Left lung (tissue), 10 donors: ENCODE results near the gene ADAM19. TPM values are rescaled to one million over a fixed set of nuclear protein-coding genes. Genes with fewer than 3 reads are reported as not detected.

ENCODE experiments used
- ATAC-seq: fragments of 200-7000 bp; cut with Tn5 transposase; one replicate; pipeline ENCODE4 v1.9.1; 2020; ENCODE audit warnings: moderate library complexity
- DNase-seq, 4 donors: peaks; one replicate each; pipeline ENCODE4 v3.0.0-alpha.2; 2013 to 2020
- H3K27ac ChIP-seq, 2 donors: fragments of 200-600 bp; sonication (generic) in 1 of 2; one replicate each; pipeline versions ENCODE4 v1.5.0 to v1.8.0; 2020 to 2021
- H3K27me3 ChIP-seq, 2 donors: fragments of 200-600 bp; sonication (generic) in 1 of 2; one replicate each; pipeline versions ENCODE4 v1.5.0 to v1.8.0; 2020 to 2021
- H3K36me3 ChIP-seq, 2 donors: fragments of 200-600 bp; sonication (generic) in 1 of 2; one replicate each; pipeline versions ENCODE4 v1.5.0 to v1.8.0; 2020 to 2021
- H3K4me1 ChIP-seq, 2 donors: fragments of 200-600 bp; one replicate each; pipeline ENCODE4 v1.8.0; 2021
- H3K4me3 ChIP-seq, 2 donors: fragments of 200-600 bp; sonication (generic) in 1 of 2; one replicate each; pipeline versions ENCODE4 v1.5.0 to v1.8.0; 2020 to 2021; ENCODE audit warnings: mild to moderate bottlenecking in 1 of 2
- H3K9me3 ChIP-seq, 2 donors: fragments of 200-600 bp; sonication (generic) in 1 of 2; one replicate each; pipeline versions ENCODE4 v1.5.0 to v1.8.0; 2020 to 2021
- CTCF ChIP-seq, 2 donors: fragments of 200-600 bp; sonication (generic) in 1 of 2; IDR thresholded peaks; one replicate each; pipeline versions ENCODE4 v1.5.0 to v1.8.0; 2021; ENCODE audit warnings: antibody characterized with exemption in 2 of 2
- intact Hi-C, 2 donors: fragments of 100-400 bp; cut with DNase I; formaldehyde crosslinking; loops; one replicate each; pipeline versions ENCODE4 v1.11.2 to v1.14.2; 2022
- polyA plus RNA-seq, 6 donors: library from polyadenylated mRNA; unstranded; fragments of 120-200 nt; gene quantifications; one replicate each; pipeline ENCODE4 v1.2.1, GENCODE V29; 2013; ENCODE audit not compliant: insufficient read length in 6 of 6
- total RNA-seq, 2 donors: library from RNA; stranded (reverse); fragmentation: NEBNext Ultra II Directional; extraction: Animal tissue kit (Norgen Biotek cat#: 25700); gene quantifications; one replicate each; pipeline ENCODE4 v1.2.1, GENCODE V29; 2021
- donor health status: DM: no; HTN: yes; CAD: no.
- donor health status: DM: no; HTN: no; CAD: no.

ADAM19 gene
- total and polyA plus RNA-seq, 8 donors: 14.9 to 21.5 (median 19.2) TPM

- Histone ChIP-seq H3K27me3 (no peaks in the 10 kb centered on the region), H3K36me3 (peaks cover 0 to 29% of the 10 kb centered on the region in 2 donors), H3K4me3 (no peak overlapping the region), H3K9me3 (no peaks in the 10 kb centered on the region), H3K27ac (no peak overlapping the region), H3K4me1 (peaks cover 12 to 14% of the 10 kb centered on the region in 2 donors)
- TF ChIP-seq CTCF (IDR thresholded peaks at IDR 0.05): no peak
- ATAC-seq (no peak), DNase-seq (no peak)
- intact Hi-C loops: no loop called here
These were observed 62.4 kb downstream of the ADAM19 start for GRCh38 chr5:157513182-157513581.

DNA sequence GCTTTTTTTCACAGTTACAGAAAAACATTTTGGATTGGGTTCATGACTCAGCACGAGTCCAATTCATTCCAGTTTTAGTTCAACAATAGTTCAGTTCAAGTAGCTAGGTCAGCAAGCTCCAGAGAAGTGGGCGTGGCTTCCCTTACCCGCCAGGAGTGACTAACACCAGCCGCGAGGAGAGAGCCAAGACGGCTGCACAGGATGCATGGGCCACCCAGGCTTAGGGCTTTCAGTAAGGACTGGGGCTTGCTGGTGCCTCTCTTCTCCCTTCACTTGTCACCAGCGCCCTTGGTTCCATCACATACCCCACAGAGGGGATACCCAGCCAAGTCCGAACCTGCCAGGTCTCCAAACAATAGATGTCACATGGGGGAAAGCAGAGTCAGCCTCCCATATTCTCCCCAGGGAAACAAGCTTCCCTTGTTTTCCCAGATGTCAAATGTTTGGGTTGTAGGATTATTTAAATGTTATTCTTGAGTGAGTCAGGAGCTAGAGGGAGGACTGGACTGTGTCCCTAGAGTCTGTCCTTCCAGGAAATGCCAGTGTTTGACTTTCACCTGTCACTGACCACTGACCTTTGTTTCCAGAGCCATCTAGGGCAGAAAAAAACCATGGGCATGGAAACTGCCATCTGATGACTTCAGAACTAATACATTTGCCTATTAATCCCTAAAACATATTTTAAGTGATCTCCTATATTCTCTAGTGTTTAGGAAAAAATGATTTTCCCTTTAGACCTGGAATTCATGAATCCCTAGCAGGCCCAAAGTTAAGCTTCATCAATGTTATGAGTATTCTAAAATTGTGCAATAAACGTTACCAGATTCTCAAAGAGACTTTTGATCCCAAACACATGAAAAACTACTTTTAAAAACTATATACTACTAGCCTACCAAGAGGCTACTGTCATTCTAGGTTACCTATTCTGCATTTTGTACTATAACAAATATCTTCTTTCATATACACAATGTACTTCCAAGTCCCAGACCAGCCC, 63.6 kb downstream of the ADAM19 start:
- peak overlapping the region; percentile 60 to 76 for H3K27ac ChIP-seq
- TF ChIP-seq CTCF (IDR thresholded peaks at IDR 0.05): no peak
- intact Hi-C loops: no loop called here

GRCh38 chr5:157510682-157511081, 64.9 kb downstream of the ADAM19 start:
- Histone ChIP-seq H3K4me1 (peaks cover 11 to 30% of the 10 kb centered on the region in 2 donors), H3K4me3 (no peak overlapping the region), H3K9me3 (no peaks in the 10 kb centered on the region), H3K27me3 (no peaks in the 10 kb centered on the region), H3K36me3 (peaks cover 0 to 37% of the 10 kb centered on the region in 2 donors), H3K27ac (no peak overlapping the region)
- TF ChIP-seq CTCF (IDR thresholded peaks at IDR 0.05): no peak
- no peak for ATAC-seq
- no peak for DNase-seq
- intact Hi-C loops: no loop called here

More for the DNA sequence above, 63.6 kb downstream of the ADAM19 start:
- Histone ChIP-seq H3K36me3 (peaks cover 0 to 31% of the 10 kb centered on the region in 2 donors), H3K4me3 (no peak overlapping the region), H3K9me3 (no peaks in the 10 kb centered on the region), H3K4me1 (peaks cover 12 to 18% of the 10 kb centered on the region in 2 donors), H3K27me3 (no peaks in the 10 kb centered on the region)
- ATAC-seq (peak; percentile 93), DNase-seq (peak; percentile 32 to 92 (median 83))

- Histone ChIP-seq H3K4me1 (peaks cover 13 to 35% of the 10 kb centered on the region in 2 donors), H3K9me3 (no peaks in the 10 kb centered on the region), H3K27me3 (no peaks in the 10 kb centered on the region), H3K4me3 (no peak overlapping the region), H3K36me3 (peaks cover 0 to 42% of the 10 kb centered on the region in 2 donors), H3K27ac (no peak overlapping the region)
- DNase-seq: no peak
- no peak for ATAC-seq
- no peak for TF ChIP-seq CTCF (IDR thresholded peaks at IDR 0.05)
- intact Hi-C loops: no loop called here
These were observed 66.0 kb downstream of the ADAM19 start for GRCh38 chr5:157509587-157509986.

GRCh38 chr5:157509093-157509492, 66.5 kb downstream of the ADAM19 start:
- DNase-seq: no peak
- no peak overlapping the region for H3K4me3 ChIP-seq
- no peak for ATAC-seq
- peaks cover 0 to 45% of the 10 kb centered on the region in 2 donors for H3K36me3 ChIP-seq
- no peaks in the 10 kb centered on the region for H3K9me3 ChIP-seq
- H3K4me1 ChIP-seq: peaks cover 13 to 35% of the 10 kb centered on the region in 2 donors
- no peak for TF ChIP-seq CTCF (IDR thresholded peaks at IDR 0.05)
- intact Hi-C loops: no loop called here
- H3K27ac ChIP-seq: no peak overlapping the region
- no peaks in the 10 kb centered on the region for H3K27me3 ChIP-seq
